SJSA1 (cell line): Measurements from ENCODE around the gene CLIC3. TPM values are rescaled to one million over a fixed set of nuclear protein-coding genes. Genes with fewer than 3 reads are reported as not detected.

Source experiments
- DNase-seq, 2 experiments: peaks; one replicate each; pipeline ENCODE4 v3.0.0-alpha.2; 2015 to 2020; ENCODE audit warnings: low spot score in 2 of 2, low read depth in 1 of 2
- H3K27ac ChIP-seq: fragments of 250-450 bp; sonication (Bioruptor Pico); 2 replicates; pipeline ENCODE4 v1.5.1; 2020; ENCODE audit warnings: mild to moderate bottlenecking, moderate library complexity
- H3K27me3 ChIP-seq: fragments of 250-450 bp; sonication (Bioruptor Pico); replicated peaks from 2 replicates; pipeline ENCODE4 v1.5.1; 2020; ENCODE audit warnings: mild to moderate bottlenecking, moderate library complexity
- H3K36me3 ChIP-seq: fragments of 250-450 bp; sonication (Bioruptor Pico); 2 replicates; pipeline ENCODE4 v1.5.1; 2020; ENCODE audit warnings: mild to moderate bottlenecking
- H3K4me1 ChIP-seq: fragments of 250-450 bp; sonication (Bioruptor Pico); replicated peaks from 2 replicates; pipeline ENCODE4 v1.6.1; 2021; ENCODE audit warnings: mild to moderate bottlenecking
- H3K4me3 ChIP-seq: fragments of 250-450 bp; sonication (Bioruptor Pico); 2 replicates; pipeline ENCODE4 v1.5.1; 2020; ENCODE audit warnings: mild to moderate bottlenecking
- H3K9me3 ChIP-seq: fragments of 250-450 bp; sonication (Bioruptor Pico); replicated peaks from 2 replicates; pipeline ENCODE4 v1.5.1; 2020; ENCODE audit warnings: mild to moderate bottlenecking
- total RNA-seq: library from RNA; depleted of rRNA; stranded (reverse); fragments of >200 nt; shearing (Covaris generic); gene quantifications from 2 replicates; pipeline ENCODE4 v1.2.3, GENCODE V29; 2014

The CLIC3 gene
- total RNA-seq, 1 experiment from 2014 or later: 0.89 TPM

GRCh38 chr9:136971746-136972145 lies 24.6 kb downstream of the CLIC3 start:
- Histone ChIP-seq H3K27me3 (0 out of 2 replicates have a peak, but pooled peaks cover 4% of the 10 kb centered on the region), H3K4me3 (no peak overlapping the region), H3K4me1 (no peaks in the 10 kb centered on the region), H3K36me3 (no peaks in the 10 kb centered on the region), H3K9me3 (no peaks in the 10 kb centered on the region), H3K27ac (no peak overlapping the region)
- no peak for DNase-seq

GRCh38 chr9:136970361-136970760 lies 26.0 kb downstream of the CLIC3 start:
- Histone ChIP-seq H3K36me3 (no peaks in the 10 kb centered on the region), H3K4me1 (no peaks in the 10 kb centered on the region), H3K4me3 (no peak overlapping the region), H3K9me3 (no peaks in the 10 kb centered on the region), H3K27me3 (peaks cover 11% of the 10 kb centered on the region), H3K27ac (no peak overlapping the region)
- no peak for DNase-seq

GRCh38 chr9:136969774-136970173 lies 26.6 kb downstream of the CLIC3 start:
- no peaks in the 10 kb centered on the region for H3K9me3 ChIP-seq
- no peaks in the 10 kb centered on the region for H3K4me1 ChIP-seq
- DNase-seq: no peak
- no peak overlapping the region for H3K27ac ChIP-seq
- no peaks in the 10 kb centered on the region for H3K36me3 ChIP-seq
- no peak overlapping the region for H3K4me3 ChIP-seq
- H3K27me3 ChIP-seq: peaks cover 10% of the 10 kb centered on the region

- no peaks in the 10 kb centered on the region for H3K4me1 ChIP-seq
- no peak overlapping the region for H3K4me3 ChIP-seq
Observed at GRCh38 chr9:136969150-136969549, 27.2 kb downstream of the CLIC3 start.

GRCh38 chr9:136968333-136969127 lies 27.8 kb downstream of the CLIC3 start:
- Histone ChIP-seq H3K27me3 (peaks cover 10% of the 10 kb centered on the region), H3K27ac (no peak overlapping the region), H3K4me3 (no peak overlapping the region), H3K9me3 (no peaks in the 10 kb centered on the region), H3K4me1 (no peaks in the 10 kb centered on the region), H3K36me3 (no peaks in the 10 kb centered on the region)
- DNase-seq: no peak

More at GRCh38 chr9:136969150-136969549, 27.2 kb downstream of the CLIC3 start:
- peaks cover 10% of the 10 kb centered on the region for H3K27me3 ChIP-seq
- H3K36me3 ChIP-seq: no peaks in the 10 kb centered on the region
- H3K9me3 ChIP-seq: no peaks in the 10 kb centered on the region
- no peak for DNase-seq
- H3K27ac ChIP-seq: no peak overlapping the region

GRCh38 chr9:136965771-136966484 lies 30.4 kb downstream of the CLIC3 start:
- no peak overlapping the region for H3K4me3 ChIP-seq
- peaks cover 8% of the 10 kb centered on the region for H3K27me3 ChIP-seq
- no peak overlapping the region for H3K27ac ChIP-seq
- no peaks in the 10 kb centered on the region for H3K9me3 ChIP-seq
- no peaks in the 10 kb centered on the region for H3K36me3 ChIP-seq
- no peak for DNase-seq
- no peaks in the 10 kb centered on the region for H3K4me1 ChIP-seq

GRCh38 chr9:136964833-136965422 lies 31.4 kb downstream of the CLIC3 start:
- Histone ChIP-seq H3K9me3 (no peaks in the 10 kb centered on the region), H3K4me1 (no peaks in the 10 kb centered on the region), H3K27me3 (peaks cover 8% of the 10 kb centered on the region), H3K27ac (no peak overlapping the region), H3K4me3 (no peak overlapping the region), H3K36me3 (no peaks in the 10 kb centered on the region)
- DNase-seq: no peak

GRCh38 chr9:136964171-136964689 lies 32.1 kb downstream of the CLIC3 start:
- Histone ChIP-seq H3K4me1 (no peaks in the 10 kb centered on the region), H3K27ac (no peak overlapping the region), H3K36me3 (no peaks in the 10 kb centered on the region), H3K27me3 (peaks cover 8% of the 10 kb centered on the region), H3K9me3 (no peaks in the 10 kb centered on the region), H3K4me3 (no peak overlapping the region)
- DNase-seq: no peak

- Histone ChIP-seq H3K9me3 (no peaks in the 10 kb centered on the region), H3K27me3 (peaks cover 8% of the 10 kb centered on the region), H3K36me3 (no peaks in the 10 kb centered on the region), H3K4me1 (no peaks in the 10 kb centered on the region), H3K27ac (no peak overlapping the region), H3K4me3 (no peak overlapping the region)
- no peak for DNase-seq
Observed at GRCh38 chr9:136963751-136964150, 32.6 kb downstream of the CLIC3 start.

- Histone ChIP-seq H3K4me1 (no peaks in the 10 kb centered on the region), H3K4me3 (no peak overlapping the region), H3K27ac (no peak overlapping the region), H3K27me3 (peaks cover 8% of the 10 kb centered on the region), H3K9me3 (no peaks in the 10 kb centered on the region), H3K36me3 (no peaks in the 10 kb centered on the region)
- DNase-seq: no peak
Observed at GRCh38 chr9:136963341-136963740, 33.0 kb downstream of the CLIC3 start.

GRCh38 chr9:136962701-136963248 lies 33.6 kb downstream of the CLIC3 start:
- Histone ChIP-seq H3K36me3 (no peaks in the 10 kb centered on the region), H3K27ac (no peak overlapping the region), H3K9me3 (no peaks in the 10 kb centered on the region), H3K27me3 (peaks cover 8% of the 10 kb centered on the region), H3K4me3 (no peak overlapping the region), H3K4me1 (no peaks in the 10 kb centered on the region)
- DNase-seq: no peak

- Histone ChIP-seq H3K4me3 (no peak overlapping the region), H3K27ac (no peak overlapping the region), H3K9me3 (no peaks in the 10 kb centered on the region), H3K4me1 (no peaks in the 10 kb centered on the region), H3K36me3 (no peaks in the 10 kb centered on the region), H3K27me3 (peaks cover 8% of the 10 kb centered on the region)
- no peak for DNase-seq
Observed at GRCh38 chr9:136962163-136962562, 34.2 kb downstream of the CLIC3 start.

GRCh38 chr9:136961279-136962065 lies 34.9 kb downstream of the CLIC3 start:
- no peaks in the 10 kb centered on the region for H3K36me3 ChIP-seq
- no peak overlapping the region for H3K4me3 ChIP-seq
- no peaks in the 10 kb centered on the region for H3K4me1 ChIP-seq
- H3K27ac ChIP-seq: no peak overlapping the region
- peaks cover 8% of the 10 kb centered on the region for H3K27me3 ChIP-seq
- no peak for DNase-seq
- H3K9me3 ChIP-seq: no peaks in the 10 kb centered on the region
